Activated T-helper 17 cell treated with anti-CD3 and anti-CD28 coated beads, Interleukin-2, amount 50 U/mL, for 72 hours (primary cell): ENCODE data around the gene CABP1. TPM values are rescaled to one million over a fixed set of nuclear protein-coding genes. Genes with fewer than 3 reads are reported as not detected.

Experiments used
- ATAC-seq: fragments of 150-1000 bp; cut with Tn5 transposase; replicated peaks from 2 replicates; pipeline ENCODE4 v1.10.0; 2021; ENCODE audit warnings: mild to moderate bottlenecking, moderate library complexity
- H3K27ac Mint-ChIP-seq: one replicate; pipeline ENCODE4 v1.8.0; 2022; ENCODE audit warnings: mixed read lengths
- H3K27me3 Mint-ChIP-seq: one replicate; pipeline ENCODE4 v1.8.0; 2022; ENCODE audit warnings: mixed read lengths
- H3K36me3 Mint-ChIP-seq: one replicate; pipeline ENCODE4 v1.8.0; 2022; ENCODE audit warnings: low read depth, mild to moderate bottlenecking, mixed read lengths
- H3K4me1 Mint-ChIP-seq: one replicate; pipeline ENCODE4 v1.8.0; 2022; ENCODE audit warnings: mixed read lengths
- H3K4me3 Mint-ChIP-seq: one replicate; pipeline ENCODE4 v1.8.0; 2022; ENCODE audit warnings: mild to moderate bottlenecking, mixed read lengths
- H3K9me3 Mint-ChIP-seq: one replicate; pipeline ENCODE4 v1.8.0; 2022; ENCODE audit warnings: mixed read lengths
- total RNA-seq, 2 donors: library from RNA; stranded (reverse); gene quantifications; one replicate each; pipeline ENCODE4 v1.2.3, GENCODE V29; 2022

The CABP1 gene
- total RNA-seq, 2 donors from 2014 or later = 0.56 to 6.9 TPM

DNA sequence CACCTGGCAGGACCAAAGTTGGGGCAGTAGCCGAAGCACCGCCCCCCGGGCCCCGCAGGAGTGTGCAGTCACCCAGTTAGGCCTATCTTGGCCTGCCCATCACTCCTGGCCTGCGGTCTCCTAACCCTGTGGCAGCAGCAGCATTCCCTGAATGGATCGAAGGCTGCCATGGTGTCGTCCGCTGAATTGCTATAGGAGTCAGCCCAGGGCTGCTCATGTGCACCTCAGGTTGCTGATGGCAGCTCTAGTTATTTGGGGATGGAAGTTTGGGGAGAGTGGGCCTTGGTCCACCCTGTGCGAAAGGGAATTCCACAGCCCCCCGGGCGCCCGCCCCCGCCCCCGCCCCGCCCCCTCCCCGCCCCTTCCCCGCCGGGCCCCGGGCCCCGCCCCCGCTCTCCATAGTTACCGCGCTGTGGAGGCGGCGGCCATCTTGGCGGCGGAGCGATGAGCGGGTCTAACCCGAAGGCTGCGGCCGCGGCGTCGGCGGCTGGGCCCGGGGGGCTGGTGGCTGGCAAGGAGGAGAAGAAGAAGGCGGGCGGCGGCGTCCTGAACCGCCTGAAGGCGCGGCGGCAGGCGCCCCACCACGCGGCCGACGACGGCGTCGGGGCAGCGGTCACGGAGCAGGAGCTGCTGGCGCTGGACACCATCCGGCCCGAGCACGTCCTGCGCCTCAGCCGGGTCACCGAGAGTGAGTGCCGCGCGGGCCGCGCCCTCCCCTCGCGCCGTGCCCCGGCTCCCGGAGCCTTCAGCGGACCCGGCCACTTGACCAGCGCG, 69.8 kb downstream of the CABP1 start, which contains the start of gene UNC119B:
Gene UNC119B, plus strand, starts transcription at position 428 of the 774 bp plus-strand sequence. Its CDS starts 17 bp downstream, at position 445.
- Mint-ChIP-seq H3K4me3 (peak within 1 kb of the TSS; percentile 88), H3K9me3 (no peaks in the 10 kb centered on the region), H3K27ac (peak within 1 kb of the TSS; percentile 88), H3K27me3 (no peaks in the 10 kb centered on the region), H3K36me3 (peaks cover 24% of the 10 kb centered on the region), H3K4me1 (peaks cover 17% of the 10 kb centered on the region)
- peak; percentile 82 for ATAC-seq

- Mint-ChIP-seq H3K36me3 (peaks cover 30% of the 10 kb centered on the region), H3K27ac (peak overlapping the region; percentile 88), H3K27me3 (no peaks in the 10 kb centered on the region), H3K4me1 (peaks cover 17% of the 10 kb centered on the region), H3K9me3 (no peaks in the 10 kb centered on the region), H3K4me3 (peak overlapping the region; percentile 88)
- peak; percentile 43 for ATAC-seq
Measured at GRCh38 chr12:120710805-120711296, 70.4 kb downstream of the CABP1 start.

DNA sequence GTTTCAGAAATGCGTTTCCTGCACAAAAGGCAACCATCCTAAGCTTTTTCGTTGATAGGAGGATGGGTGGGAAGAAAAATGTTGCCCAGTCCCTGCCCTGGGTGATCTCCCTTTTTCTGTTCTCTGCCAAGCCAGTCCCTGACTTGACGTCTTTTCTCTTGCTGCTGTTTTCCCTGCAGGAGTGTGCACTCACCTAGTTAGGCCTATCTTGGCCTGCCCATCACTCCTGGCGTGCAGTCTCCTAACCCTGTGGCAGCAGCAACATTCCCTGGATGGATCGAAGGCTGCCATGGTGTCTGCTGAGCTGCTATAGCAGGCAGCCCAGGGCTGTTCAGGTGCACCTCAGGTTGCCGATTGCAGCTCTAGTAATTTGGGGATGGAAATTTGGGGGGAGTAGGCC, 71.0 kb downstream of the CABP1 start:
- Mint-ChIP-seq H3K4me1 (peaks cover 17% of the 10 kb centered on the region), H3K27ac (peak overlapping the region; percentile 88), H3K27me3 (no peaks in the 10 kb centered on the region), H3K4me3 (peak overlapping the region; percentile 88), H3K36me3 (peaks cover 36% of the 10 kb centered on the region), H3K9me3 (no peaks in the 10 kb centered on the region)
- ATAC-seq = no peak

DNA sequence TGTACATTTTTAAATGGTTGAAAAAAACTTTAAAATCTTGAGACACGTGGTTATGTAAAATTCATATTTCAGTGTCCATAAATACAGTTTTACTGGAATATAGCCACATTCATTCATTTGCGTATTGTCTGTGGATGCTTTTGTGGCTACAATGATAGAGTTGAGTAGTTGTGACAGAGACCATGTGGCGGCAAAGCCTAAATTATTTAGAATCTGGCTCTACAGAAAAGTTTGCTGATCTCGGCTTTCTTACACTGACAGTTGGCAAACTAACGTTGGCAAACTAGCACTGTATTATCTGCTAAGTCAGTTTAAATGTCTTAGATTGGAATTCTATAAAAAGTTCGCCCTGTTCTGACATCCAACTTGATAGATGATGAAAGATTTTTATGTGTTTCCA, 72.2 kb downstream of the CABP1 start:
- Mint-ChIP-seq H3K27ac (no peak overlapping the region), H3K36me3 (peaks cover 48% of the 10 kb centered on the region), H3K27me3 (no peaks in the 10 kb centered on the region), H3K4me3 (peak overlapping the region; percentile 88), H3K4me1 (peaks cover 17% of the 10 kb centered on the region), H3K9me3 (no peaks in the 10 kb centered on the region)
- ATAC-seq = no peak

DNA sequence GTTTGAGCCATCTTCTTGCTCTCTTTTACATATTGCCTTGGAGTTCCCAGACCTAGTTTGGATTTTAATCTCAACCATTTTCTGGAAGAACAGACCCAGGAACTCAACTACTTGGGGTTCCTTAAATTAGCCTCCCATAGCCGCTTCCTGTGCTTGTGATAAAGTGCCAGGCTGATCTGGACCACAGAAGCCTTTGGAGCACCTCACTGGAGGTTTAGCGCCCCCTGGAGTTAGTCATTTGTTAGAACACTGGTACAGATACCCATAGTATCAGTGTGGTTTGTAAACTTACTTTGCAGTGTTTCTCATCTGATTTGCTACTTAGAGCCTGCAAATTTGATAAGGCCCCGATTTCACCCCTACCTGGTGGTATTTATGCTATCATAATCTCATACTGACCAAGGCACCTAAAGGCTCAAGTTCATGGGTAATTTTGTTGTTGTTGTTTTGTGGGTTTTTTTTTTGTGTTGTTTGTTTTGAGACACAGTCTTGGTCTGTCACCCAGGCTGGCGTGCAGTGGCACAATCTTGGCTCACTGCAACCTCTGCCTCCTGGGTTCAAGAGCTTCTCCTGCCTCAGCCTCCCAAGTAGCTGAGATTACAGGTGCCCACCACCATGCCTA, 73.5 kb downstream of the CABP1 start:
- Mint-ChIP-seq H3K9me3 (no peaks in the 10 kb centered on the region), H3K36me3 (peaks cover 62% of the 10 kb centered on the region), H3K4me3 (peak overlapping the region; percentile 15), H3K27me3 (no peaks in the 10 kb centered on the region), H3K27ac (peak overlapping the region; percentile 36), H3K4me1 (peaks cover 17% of the 10 kb centered on the region)
- ATAC-seq = peak; percentile 77

Other genes starting within 250 kb of the CABP1 start
- 100 to 1,000 TPM; 291 to 437 TPM for gene COX6A1, start 202.5 kb upstream of the CABP1 start, total RNA-seq
- gene TRIAP1, start 194.2 kb upstream of the CABP1 start, total RNA-seq = 10 to 100 TPM; 31.8 to 58.6 TPM
- gene GATC, start 194.2 kb upstream of the CABP1 start, total RNA-seq = 10 to 100 TPM; 33.2 to 41.3 TPM
- gene SRSF9, start 170.9 kb upstream of the CABP1 start, total RNA-seq = 100 to 1,000 TPM; 138 to 246 TPM
- gene DYNLL1, start 144.5 kb upstream of the CABP1 start, total RNA-seq = 100 to 1,000 TPM in 1 of 2 donors, 10 to 100 TPM in 1; 69.2 to 197 TPM
- gene COQ5, start 111.5 kb upstream of the CABP1 start, total RNA-seq = 10 to 100 TPM; 17.2 to 21.8 TPM
- gene RNF10, start 106.3 kb upstream of the CABP1 start, total RNA-seq = 100 to 1,000 TPM; 182 to 212 TPM
- 10 to 100 TPM; 29.9 to 41.5 TPM for gene POP5, start 59.2 kb upstream of the CABP1 start, total RNA-seq
- gene MLEC, start 46.5 kb downstream of the CABP1 start, total RNA-seq = 10 to 100 TPM; 58.6 to 90.5 TPM
- gene UNC119B, start 69.8 kb downstream of the CABP1 start, total RNA-seq = 10 to 100 TPM; 23.8 to 31.1 TPM
- gene ACADS, start 85.2 kb downstream of the CABP1 start, total RNA-seq = 10 to 100 TPM; 13.2 to 16.2 TPM